ENCODE results near the gene SFTA2. TPM values are rescaled to one million over a fixed set of nuclear protein-coding genes. Genes with fewer than 3 reads are reported as not detected.

SFTA2 gene
- total and polyA plus RNA-seq, 2 of the 8 experiments (the other 6 are each of a cell fraction or from before 2014, with no cell fraction given): not detected

DNA sequence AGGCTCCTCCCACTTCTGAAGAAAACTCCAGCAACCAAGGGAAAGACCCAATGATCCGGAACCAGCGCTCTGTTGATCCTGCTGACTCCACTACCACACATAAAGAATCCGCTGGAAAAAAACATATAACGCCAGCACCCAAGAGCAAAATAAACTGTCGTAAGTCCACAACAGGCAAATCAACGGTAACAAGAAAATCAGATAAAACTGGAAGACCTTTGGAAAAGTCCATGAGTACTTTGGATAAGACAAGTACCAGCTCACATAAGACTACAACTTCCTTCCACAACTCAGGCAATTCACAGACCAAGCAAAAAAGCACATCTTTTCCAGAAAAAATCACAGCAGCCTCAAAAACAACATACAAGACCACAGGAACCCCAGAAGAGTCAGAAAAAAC, 16.8 kb upstream of the SFTA2 start (continued):
- TF ChIP-seq ZNF274 (IDR thresholded peaks at IDR 0.05; ENCODE audit: borderline replicate concordance, extremely low read depth, low read length): no peak
- TF ChIP-seq, protein P1, sequence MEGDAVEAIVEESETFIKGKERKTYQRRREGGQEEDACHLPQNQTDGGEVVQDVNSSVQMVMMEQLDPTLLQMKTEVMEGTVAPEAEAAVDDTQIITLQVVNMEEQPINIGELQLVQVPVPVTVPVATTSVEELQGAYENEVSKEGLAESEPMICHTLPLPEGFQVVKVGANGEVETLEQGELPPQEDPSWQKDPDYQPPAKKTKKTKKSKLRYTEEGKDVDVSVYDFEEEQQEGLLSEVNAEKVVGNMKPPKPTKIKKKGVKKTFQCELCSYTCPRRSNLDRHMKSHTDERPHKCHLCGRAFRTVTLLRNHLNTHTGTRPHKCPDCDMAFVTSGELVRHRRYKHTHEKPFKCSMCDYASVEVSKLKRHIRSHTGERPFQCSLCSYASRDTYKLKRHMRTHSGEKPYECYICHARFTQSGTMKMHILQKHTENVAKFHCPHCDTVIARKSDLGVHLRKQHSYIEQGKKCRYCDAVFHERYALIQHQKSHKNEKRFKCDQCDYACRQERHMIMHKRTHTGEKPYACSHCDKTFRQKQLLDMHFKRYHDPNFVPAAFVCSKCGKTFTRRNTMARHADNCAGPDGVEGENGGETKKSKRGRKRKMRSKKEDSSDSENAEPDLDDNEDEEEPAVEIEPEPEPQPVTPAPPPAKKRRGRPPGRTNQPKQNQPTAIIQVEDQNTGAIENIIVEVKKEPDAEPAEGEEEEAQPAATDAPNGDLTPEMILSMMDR (IDR thresholded peaks at IDR 0.05; ENCODE audit: control extremely low read depth in 1 of 3, insufficient read depth in 1 of 3, low read depth in 1 of 3, low read length in 3 of 3): no peak
